HL-60 (cell line): Measurements from ENCODE around the gene INHBE.
A peak's percentile ranks its signal among the peaks of the same experiment; 100 is the strongest.

Experiments used
- GABPA ChIP-seq: IDR thresholded peaks from 2 replicates; pipeline ENCODE4 v1.6.1; 2012; ENCODE audit warnings: low read depth
- SPI1 ChIP-seq: IDR thresholded peaks from 2 replicates; pipeline ENCODE4 v1.6.1; 2012; ENCODE audit warnings: low read depth, mild to moderate bottlenecking, borderline replicate concordance
- TF ChIP-seq, protein P1 (sequence below): IDR thresholded peaks from one replicate; pipeline ENCODE4 v1.5.1; 2011; ENCODE audit warnings: low read length, control low read depth, inconsistent platforms; ENCODE audit not compliant: insufficient read depth
- TF ChIP-seq, protein P2 (sequence below): IDR thresholded peaks from 2 replicates; pipeline ENCODE4 v1.6.1; 2012; ENCODE audit warnings: low read depth; ENCODE audit not compliant: insufficient replicate concordance

GRCh38 chr12:57456145-57456700, 1.1 kb downstream of the INHBE start:
- TF ChIP-seq, protein P1, sequence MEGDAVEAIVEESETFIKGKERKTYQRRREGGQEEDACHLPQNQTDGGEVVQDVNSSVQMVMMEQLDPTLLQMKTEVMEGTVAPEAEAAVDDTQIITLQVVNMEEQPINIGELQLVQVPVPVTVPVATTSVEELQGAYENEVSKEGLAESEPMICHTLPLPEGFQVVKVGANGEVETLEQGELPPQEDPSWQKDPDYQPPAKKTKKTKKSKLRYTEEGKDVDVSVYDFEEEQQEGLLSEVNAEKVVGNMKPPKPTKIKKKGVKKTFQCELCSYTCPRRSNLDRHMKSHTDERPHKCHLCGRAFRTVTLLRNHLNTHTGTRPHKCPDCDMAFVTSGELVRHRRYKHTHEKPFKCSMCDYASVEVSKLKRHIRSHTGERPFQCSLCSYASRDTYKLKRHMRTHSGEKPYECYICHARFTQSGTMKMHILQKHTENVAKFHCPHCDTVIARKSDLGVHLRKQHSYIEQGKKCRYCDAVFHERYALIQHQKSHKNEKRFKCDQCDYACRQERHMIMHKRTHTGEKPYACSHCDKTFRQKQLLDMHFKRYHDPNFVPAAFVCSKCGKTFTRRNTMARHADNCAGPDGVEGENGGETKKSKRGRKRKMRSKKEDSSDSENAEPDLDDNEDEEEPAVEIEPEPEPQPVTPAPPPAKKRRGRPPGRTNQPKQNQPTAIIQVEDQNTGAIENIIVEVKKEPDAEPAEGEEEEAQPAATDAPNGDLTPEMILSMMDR = peak; percentile 51
- TF ChIP-seq, protein P2, sequence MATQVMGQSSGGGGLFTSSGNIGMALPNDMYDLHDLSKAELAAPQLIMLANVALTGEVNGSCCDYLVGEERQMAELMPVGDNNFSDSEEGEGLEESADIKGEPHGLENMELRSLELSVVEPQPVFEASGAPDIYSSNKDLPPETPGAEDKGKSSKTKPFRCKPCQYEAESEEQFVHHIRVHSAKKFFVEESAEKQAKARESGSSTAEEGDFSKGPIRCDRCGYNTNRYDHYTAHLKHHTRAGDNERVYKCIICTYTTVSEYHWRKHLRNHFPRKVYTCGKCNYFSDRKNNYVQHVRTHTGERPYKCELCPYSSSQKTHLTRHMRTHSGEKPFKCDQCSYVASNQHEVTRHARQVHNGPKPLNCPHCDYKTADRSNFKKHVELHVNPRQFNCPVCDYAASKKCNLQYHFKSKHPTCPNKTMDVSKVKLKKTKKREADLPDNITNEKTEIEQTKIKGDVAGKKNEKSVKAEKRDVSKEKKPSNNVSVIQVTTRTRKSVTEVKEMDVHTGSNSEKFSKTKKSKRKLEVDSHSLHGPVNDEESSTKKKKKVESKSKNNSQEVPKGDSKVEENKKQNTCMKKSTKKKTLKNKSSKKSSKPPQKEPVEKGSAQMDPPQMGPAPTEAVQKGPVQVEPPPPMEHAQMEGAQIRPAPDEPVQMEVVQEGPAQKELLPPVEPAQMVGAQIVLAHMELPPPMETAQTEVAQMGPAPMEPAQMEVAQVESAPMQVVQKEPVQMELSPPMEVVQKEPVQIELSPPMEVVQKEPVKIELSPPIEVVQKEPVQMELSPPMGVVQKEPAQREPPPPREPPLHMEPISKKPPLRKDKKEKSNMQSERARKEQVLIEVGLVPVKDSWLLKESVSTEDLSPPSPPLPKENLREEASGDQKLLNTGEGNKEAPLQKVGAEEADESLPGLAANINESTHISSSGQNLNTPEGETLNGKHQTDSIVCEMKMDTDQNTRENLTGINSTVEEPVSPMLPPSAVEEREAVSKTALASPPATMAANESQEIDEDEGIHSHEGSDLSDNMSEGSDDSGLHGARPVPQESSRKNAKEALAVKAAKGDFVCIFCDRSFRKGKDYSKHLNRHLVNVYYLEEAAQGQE = no peak
- TF ChIP-seq SPI1 (no peak), GABPA (no peak)
